ENCODE measurements around the gene TMEM235. TPM values are rescaled to one million over a fixed set of nuclear protein-coding genes. Genes with fewer than 3 reads are reported as not detected.
A peak's percentile ranks its signal among the peaks of the same experiment; 100 is the strongest.

The TMEM235 gene
- total and polyA plus RNA-seq, 9 of the 15 experiments (the other 6 are each of a cell fraction or from before 2014, with no cell fraction given), result not detected

GRCh38 chr17:78186692-78187595 lies 44.5 kb upstream of the TMEM235 start, which contains the start of the genes AFMID and TK1 (continued):
- TF ChIP-seq BRF2 (IDR thresholded peaks at IDR 0.05; ENCODE audit: borderline replicate concordance, insufficient read depth, insufficient read length) (no peak), HNRNPUL1 (IDR thresholded peaks at IDR 0.05; ENCODE audit: low read length) (no peak), TCF3 (CRISPR knock-in tag; IDR thresholded peaks at IDR 0.05) (peak; percentile 27; the same call in 1 of the 2 replicates), ZBED1 (IDR thresholded peaks at IDR 0.05) (no peak), ZFP1 (CRISPR knock-in tag; IDR thresholded peaks at IDR 0.05) (no peak), CHCHD3 (CRISPR knock-in tag; IDR thresholded peaks at IDR 0.05) (no peak), ZKSCAN3 (CRISPR knock-in tag; IDR thresholded peaks at IDR 0.05) (no peak), NUFIP1 (IDR thresholded peaks at IDR 0.05; ENCODE audit: partially characterized antibody) (no peak), ZNF124 (CRISPR knock-in tag; IDR thresholded peaks at IDR 0.05) (no peak), OTX1 (CRISPR knock-in tag; IDR thresholded peaks at IDR 0.05) (peak; percentile 38; the same call in 1 of the 2 replicates), NR1H2 (CRISPR knock-in tag; IDR thresholded peaks at IDR 0.05) (no peak), ZNF830 (CRISPR knock-in tag; IDR thresholded peaks at IDR 0.05) (no peak), ZNF274 (IDR thresholded peaks at IDR 0.05; ENCODE audit: borderline replicate concordance, low read depth, low read length) (no peak), U2AF2 (optimal IDR thresholded peaks at IDR 0.05; ENCODE audit: low read depth, low read length) (no peak), PYGO2 (tag; IDR thresholded peaks at IDR 0.05) (no peak), ZNF511 (CRISPR knock-in tag; IDR thresholded peaks at IDR 0.05) (peak; percentile 88; the same call in 1 of the 2 replicates), ZBTB5 (IDR thresholded peaks at IDR 0.05) (no peak), ZNF354B (CRISPR knock-in tag; IDR thresholded peaks at IDR 0.05) (no peak), SNRNP70 (optimal IDR thresholded peaks at IDR 0.05; ENCODE audit: low read depth, low read length) (no peak), KAT2B (IDR thresholded peaks at IDR 0.05; ENCODE audit: low read depth, low read length) (peak; percentile 92)
- TF ChIP-seq, protein P1, sequence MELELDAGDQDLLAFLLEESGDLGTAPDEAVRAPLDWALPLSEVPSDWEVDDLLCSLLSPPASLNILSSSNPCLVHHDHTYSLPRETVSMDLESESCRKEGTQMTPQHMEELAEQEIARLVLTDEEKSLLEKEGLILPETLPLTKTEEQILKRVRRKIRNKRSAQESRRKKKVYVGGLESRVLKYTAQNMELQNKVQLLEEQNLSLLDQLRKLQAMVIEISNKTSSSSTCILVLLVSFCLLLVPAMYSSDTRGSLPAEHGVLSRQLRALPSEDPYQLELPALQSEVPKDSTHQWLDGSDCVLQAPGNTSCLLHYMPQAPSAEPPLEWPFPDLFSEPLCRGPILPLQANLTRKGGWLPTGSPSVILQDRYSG (tag; conservative IDR thresholded peaks at IDR 0.05; ENCODE audit: low read depth), result no peak
- TF ChIP-seq, protein P2, sequence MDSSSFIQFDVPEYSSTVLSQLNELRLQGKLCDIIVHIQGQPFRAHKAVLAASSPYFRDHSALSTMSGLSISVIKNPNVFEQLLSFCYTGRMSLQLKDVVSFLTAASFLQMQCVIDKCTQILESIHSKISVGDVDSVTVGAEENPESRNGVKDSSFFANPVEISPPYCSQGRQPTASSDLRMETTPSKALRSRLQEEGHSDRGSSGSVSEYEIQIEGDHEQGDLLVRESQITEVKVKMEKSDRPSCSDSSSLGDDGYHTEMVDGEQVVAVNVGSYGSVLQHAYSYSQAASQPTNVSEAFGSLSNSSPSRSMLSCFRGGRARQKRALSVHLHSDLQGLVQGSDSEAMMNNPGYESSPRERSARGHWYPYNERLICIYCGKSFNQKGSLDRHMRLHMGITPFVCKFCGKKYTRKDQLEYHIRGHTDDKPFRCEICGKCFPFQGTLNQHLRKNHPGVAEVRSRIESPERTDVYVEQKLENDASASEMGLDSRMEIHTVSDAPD (CRISPR knock-in tag; IDR thresholded peaks at IDR 0.05), result no peak
